SK-N-MC (cell line): ENCODE measurements around the gene CLCN7.

Experiments
- EZH2 ChIP-seq: fragments of 200-600 bp; sonication (generic); IDR thresholded peaks from one replicate; pipeline ENCODE4 v1.6.1; 2017; ENCODE audit warnings: antibody characterized with exemption
- FOXP2 ChIP-seq: optimal IDR thresholded peaks from 2 replicates; pipeline ENCODE3; 2011; ENCODE audit warnings: mild to moderate bottlenecking, moderate library complexity; ENCODE audit not compliant: insufficient read depth; ENCODE audit errors: extremely low read length, control extremely low read depth
- POLR2AphosphoS5 ChIP-seq: IDR thresholded peaks from 2 replicates; pipeline ENCODE4 v1.6.1; 2012; ENCODE audit warnings: mild to moderate bottlenecking, low read depth, low read length, borderline replicate concordance

DNA sequence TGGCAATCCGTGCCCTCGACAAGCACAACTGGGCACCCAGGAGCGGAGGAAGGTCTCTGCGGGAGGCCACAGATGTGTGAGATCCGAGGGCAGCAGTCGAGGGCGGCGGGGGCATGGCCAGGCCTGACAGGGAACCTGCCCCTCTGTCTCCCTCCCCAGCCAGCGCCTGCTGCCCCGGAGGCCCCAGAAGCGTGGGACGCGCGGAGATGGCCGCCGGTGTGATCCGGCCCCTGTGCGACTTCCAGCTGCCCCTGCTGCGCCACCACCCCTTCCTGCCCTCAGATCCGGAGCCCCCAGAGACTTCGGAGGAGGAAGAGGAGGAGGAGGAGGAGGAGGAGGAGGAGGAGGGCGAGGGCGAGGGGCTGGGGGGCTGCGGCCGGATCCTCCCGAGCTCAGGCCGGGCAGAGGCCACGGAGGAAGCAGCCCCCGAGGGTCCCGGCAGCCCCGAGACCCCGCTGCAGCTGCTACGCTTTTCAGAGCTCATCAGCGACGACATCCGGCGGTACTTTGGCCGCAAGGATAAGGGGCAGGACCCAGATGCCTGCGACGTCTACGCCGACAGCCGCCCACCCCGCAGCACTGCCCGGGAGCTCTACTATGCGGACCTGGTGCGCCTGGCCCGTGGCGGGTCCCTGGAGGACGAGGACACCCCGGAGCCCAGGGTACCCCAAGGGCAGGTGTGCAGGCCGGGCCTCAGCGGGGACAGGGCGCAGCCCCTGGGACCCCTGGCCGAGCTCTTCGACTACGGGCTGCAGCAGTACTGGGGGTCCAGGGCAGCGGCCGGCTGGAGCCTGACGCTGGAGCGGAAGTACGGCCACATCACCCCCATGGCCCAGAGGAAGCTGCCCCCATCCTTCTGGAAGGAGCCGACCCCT lies 42.2 kb downstream of the CLCN7 start:
- TF ChIP-seq POLR2AphosphoS5 (no peak), EZH2 (no peak), FOXP2 (no peak)
